ENCODE measurements around the gene STAC3. TPM values are rescaled to one million over a fixed set of nuclear protein-coding genes. Genes with fewer than 3 reads are reported as not detected.

STAC3 gene
- total RNA-seq, 2 experiments from 2014 or later, result 4.1 to 4.5 TPM

GRCh38 chr12:57216014-57216911 is 34.7 kb downstream of the STAC3 start, which contains the start of gene NXPH4:
Gene NXPH4 (plus strand): TSS chr12:57216794. CDS start chr12:57216970, 176 bp downstream.
- H3K27me3 Mint-ChIP-seq, result peaks cover 67% of the 10 kb centered on the region
- peaks cover 3% of the 10 kb centered on the region for H3K36me3 Mint-ChIP-seq (ENCODE audit: low read depth)
- H3K27ac Mint-ChIP-seq, result no peak within 1 kb of the TSS
- no peaks in the 10 kb centered on the region for H3K9me3 Mint-ChIP-seq
- H3K4me3 Mint-ChIP-seq, result peak within 1 kb of the TSS; percentile 70
- peaks cover 42% of the 10 kb centered on the region for H3K4me1 Mint-ChIP-seq
- ChIA-PET CTCF (interaction anchor here (0.7 to 8.5 kb wide), 3 partner anchors 11 to 86 kb away, joined by 3 to 253 read pairs (median 110); partner anchors contain the start of gene SHMT2), POLR2A (interaction anchor here (1.0 to 3.0 kb wide), 5 partner anchors 9 to 105 kb away, joined by 3 to 24 read pairs (median 6); partner anchors contain the start of genes SHMT2 and STAT6)
- peak; percentile 56 for DNase-seq

DNA sequence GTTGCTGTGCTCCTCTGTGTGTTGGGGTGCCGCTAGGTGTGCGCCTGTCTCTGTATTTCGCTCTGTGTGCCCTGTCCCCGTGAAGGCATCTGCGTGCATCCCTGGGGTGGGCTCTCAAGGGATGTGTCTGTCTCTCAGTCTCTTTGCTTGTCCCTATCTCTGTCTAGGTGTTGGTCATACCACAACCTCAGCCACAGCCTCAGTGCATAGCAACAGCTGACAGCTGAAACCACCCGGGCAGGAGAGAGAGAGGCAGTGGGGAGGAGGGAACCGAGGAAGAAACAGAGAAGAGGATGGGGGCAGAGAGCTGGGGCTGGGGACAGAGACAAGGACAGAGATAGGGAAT is 35.3 kb downstream of the STAC3 start:
- Mint-ChIP-seq H3K27ac (no peak overlapping the region), H3K27me3 (peaks cover 61% of the 10 kb centered on the region), H3K4me3 (peak overlapping the region; percentile 66), H3K36me3 (ENCODE audit: low read depth) (no peaks in the 10 kb centered on the region), H3K4me1 (peaks cover 39% of the 10 kb centered on the region), H3K9me3 (no peaks in the 10 kb centered on the region)
- ChIA-PET CTCF (interaction anchor here (0.7 to 8.5 kb wide), 3 partner anchors 12 to 86 kb away, joined by 3 to 253 read pairs (median 110); partner anchors contain the start of gene SHMT2), POLR2A (interaction anchor here (1.0 to 3.0 kb wide), 4 partner anchors 10 to 26 kb away, joined by 4 to 28 read pairs (median 22); partner anchors contain the start of gene SHMT2)
- DNase-seq, result peak; percentile 65

DNA sequence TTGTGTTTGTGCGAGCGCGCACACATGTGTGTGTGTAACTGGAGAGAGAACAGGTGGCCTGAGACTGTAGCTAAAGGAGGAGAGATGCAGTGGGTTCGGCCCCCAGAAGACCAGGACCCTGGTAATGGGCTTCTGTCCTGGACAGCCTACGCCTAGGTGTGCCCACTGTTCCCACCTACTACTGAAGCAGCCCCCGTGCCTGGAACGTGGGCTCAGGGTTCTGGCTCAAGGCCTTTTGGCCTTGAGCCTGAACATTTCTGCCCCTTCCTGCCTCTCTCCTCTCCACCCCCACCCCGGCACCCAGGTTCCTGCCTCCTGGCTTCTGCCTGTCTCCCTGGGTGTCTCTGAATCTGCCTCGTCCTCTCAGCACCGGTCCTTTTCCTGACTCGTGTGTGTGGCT is 35.9 kb downstream of the STAC3 start:
- no peak overlapping the region for H3K27ac Mint-ChIP-seq

DNA sequence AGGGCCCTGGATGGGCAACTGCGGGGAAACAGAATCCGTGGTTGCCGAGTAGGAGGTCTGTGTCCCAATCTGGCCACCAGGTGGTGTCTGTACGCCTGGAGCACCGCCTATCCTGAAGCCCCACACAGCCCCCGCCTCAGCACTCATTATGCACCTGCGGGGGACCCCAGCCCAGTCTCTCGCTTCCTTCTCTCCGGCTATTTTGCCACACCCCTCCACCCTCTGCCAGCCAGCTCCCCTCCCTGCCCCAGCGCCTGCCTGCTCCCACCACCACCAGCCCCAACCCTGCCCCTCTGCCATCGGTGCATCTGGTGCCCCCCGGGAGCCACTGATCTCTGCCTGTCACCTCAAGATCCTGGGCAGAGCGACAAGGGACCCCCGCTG is 36.6 kb downstream of the STAC3 start:
- H3K4me1 Mint-ChIP-seq, result peaks cover 39% of the 10 kb centered on the region
- H3K36me3 Mint-ChIP-seq (ENCODE audit: low read depth), result no peaks in the 10 kb centered on the region
- DNase-seq, result peak; percentile 74
- ChIA-PET POLR2A (interaction anchor here (1.8 to 3.0 kb wide), 4 partner anchors 15 to 102 kb away, joined by 6 to 28 read pairs (median 22); partner anchors contain the start of gene SHMT2), CTCF (interaction anchor here (0.7 to 8.5 kb wide), 15 partner anchors 9 to 263 kb away, joined by 3 to 253 read pairs (median 4); partner anchors contain the start of genes INHBE and SHMT2)
- peaks cover 53% of the 10 kb centered on the region for H3K27me3 Mint-ChIP-seq
- H3K4me3 Mint-ChIP-seq, result no peak overlapping the region
- H3K9me3 Mint-ChIP-seq, result no peaks in the 10 kb centered on the region
- H3K27ac Mint-ChIP-seq, result no peak overlapping the region

More for the DNA sequence above, 35.9 kb downstream of the STAC3 start:
- H3K9me3 Mint-ChIP-seq, result no peaks in the 10 kb centered on the region
- H3K27me3 Mint-ChIP-seq, result peaks cover 59% of the 10 kb centered on the region
- H3K4me3 Mint-ChIP-seq, result no peak overlapping the region
- H3K4me1 Mint-ChIP-seq, result peaks cover 39% of the 10 kb centered on the region
- DNase-seq, result no peak
- ChIA-PET CTCF (interaction anchor here (0.7 to 8.5 kb wide), 7 partner anchors 8 to 262 kb away, joined by 3 to 253 read pairs (median 6); partner anchors contain the start of gene SHMT2), POLR2A (interaction anchor here (1.0 to 3.0 kb wide), 5 partner anchors 10 to 103 kb away, joined by 4 to 28 read pairs (median 19); partner anchors contain the start of gene SHMT2)
- H3K36me3 Mint-ChIP-seq (ENCODE audit: low read depth), result no peaks in the 10 kb centered on the region

- ChIA-PET POLR2A (interaction anchor here (1.8 to 3.0 kb wide), 4 partner anchors 16 to 102 kb away, joined by 6 to 28 read pairs (median 22); partner anchors contain the start of gene SHMT2), CTCF (interaction anchor here (0.6 to 8.5 kb wide), 29 partner anchors 9 to 1526 kb away, joined by 3 to 253 read pairs (median 3); partner anchors contain the start of genes INHBE and SHMT2)
- no peak for DNase-seq
- H3K36me3 Mint-ChIP-seq (ENCODE audit: low read depth), result no peaks in the 10 kb centered on the region
- no peak overlapping the region for H3K27ac Mint-ChIP-seq
- no peak overlapping the region for H3K4me3 Mint-ChIP-seq
- peaks cover 39% of the 10 kb centered on the region for H3K4me1 Mint-ChIP-seq
- no peaks in the 10 kb centered on the region for H3K9me3 Mint-ChIP-seq
- peaks cover 48% of the 10 kb centered on the region for H3K27me3 Mint-ChIP-seq
Measured at GRCh38 chr12:57213763-57214397, 37.1 kb downstream of the STAC3 start.

GRCh38 chr12:57213058-57213715 is 37.8 kb downstream of the STAC3 start:
- CTCF ChIA-PET, result interaction anchor here (0.6 to 8.5 kb wide), 29 partner anchors 10 to 1525 kb away, joined by 3 to 253 read pairs (median 3); partner anchors contain the start of gene SHMT2
- no peaks in the 10 kb centered on the region for H3K36me3 Mint-ChIP-seq (ENCODE audit: low read depth)
- H3K27ac Mint-ChIP-seq, result peak overlapping the region; percentile 3
- H3K27me3 Mint-ChIP-seq, result peaks cover 41% of the 10 kb centered on the region
- no peaks in the 10 kb centered on the region for H3K9me3 Mint-ChIP-seq
- peak; percentile 87 for DNase-seq
- H3K4me1 Mint-ChIP-seq, result peaks cover 39% of the 10 kb centered on the region
- no peak overlapping the region for H3K4me3 Mint-ChIP-seq
- POLR2A ChIA-PET, result interaction anchor here (1.8 to 3.0 kb wide), 3 partner anchors 25 to 101 kb away, joined by 6 to 28 read pairs (median 24); a partner anchor contains a TSS

DNA sequence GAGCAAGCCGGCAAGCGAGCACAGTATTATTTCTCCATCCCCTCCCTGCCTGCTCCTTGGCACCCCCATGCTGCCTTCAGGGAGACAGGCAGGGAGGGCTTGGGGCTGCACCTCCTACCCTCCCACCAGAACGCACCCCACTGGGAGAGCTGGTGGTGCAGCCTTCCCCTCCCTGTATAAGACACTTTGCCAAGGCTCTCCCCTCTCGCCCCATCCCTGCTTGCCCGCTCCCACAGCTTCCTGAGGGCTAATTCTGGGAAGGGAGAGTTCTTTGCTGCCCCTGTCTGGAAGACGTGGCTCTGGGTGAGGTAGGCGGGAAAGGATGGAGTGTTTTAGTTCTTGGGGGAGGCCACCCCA is 38.3 kb downstream of the STAC3 start:
- ChIA-PET CTCF (interaction anchor here (0.7 to 8.5 kb wide), 12 partner anchors 15 to 240 kb away, joined by 3 to 253 read pairs (median 4); partner anchors contain the start of gene SHMT2), POLR2A (interaction anchor here (3.0 kb wide), 1 partner anchor 29 kb away, joined by 28 read pairs; no protein-coding TSS in a partner anchor)
- Mint-ChIP-seq H3K9me3 (no peaks in the 10 kb centered on the region), H3K4me3 (no peak overlapping the region), H3K27ac (no peak overlapping the region), H3K4me1 (peaks cover 36% of the 10 kb centered on the region), H3K36me3 (ENCODE audit: low read depth) (no peaks in the 10 kb centered on the region), H3K27me3 (peaks cover 36% of the 10 kb centered on the region)
- DNase-seq, result no peak

GRCh38 chr12:57211791-57212700 is 38.9 kb downstream of the STAC3 start:
- Mint-ChIP-seq H3K9me3 (no peaks in the 10 kb centered on the region), H3K27ac (no peak overlapping the region), H3K4me3 (no peak overlapping the region), H3K27me3 (peaks cover 30% of the 10 kb centered on the region), H3K36me3 (ENCODE audit: low read depth) (no peaks in the 10 kb centered on the region), H3K4me1 (peaks cover 30% of the 10 kb centered on the region)
- ChIA-PET POLR2A (no interaction called here), CTCF (interaction anchor here (1.0 to 8.5 kb wide), 4 partner anchors 15 to 50 kb away, joined by 3 to 253 read pairs (median 57); partner anchors contain the start of gene SHMT2)
- DNase-seq, result no peak

DNA sequence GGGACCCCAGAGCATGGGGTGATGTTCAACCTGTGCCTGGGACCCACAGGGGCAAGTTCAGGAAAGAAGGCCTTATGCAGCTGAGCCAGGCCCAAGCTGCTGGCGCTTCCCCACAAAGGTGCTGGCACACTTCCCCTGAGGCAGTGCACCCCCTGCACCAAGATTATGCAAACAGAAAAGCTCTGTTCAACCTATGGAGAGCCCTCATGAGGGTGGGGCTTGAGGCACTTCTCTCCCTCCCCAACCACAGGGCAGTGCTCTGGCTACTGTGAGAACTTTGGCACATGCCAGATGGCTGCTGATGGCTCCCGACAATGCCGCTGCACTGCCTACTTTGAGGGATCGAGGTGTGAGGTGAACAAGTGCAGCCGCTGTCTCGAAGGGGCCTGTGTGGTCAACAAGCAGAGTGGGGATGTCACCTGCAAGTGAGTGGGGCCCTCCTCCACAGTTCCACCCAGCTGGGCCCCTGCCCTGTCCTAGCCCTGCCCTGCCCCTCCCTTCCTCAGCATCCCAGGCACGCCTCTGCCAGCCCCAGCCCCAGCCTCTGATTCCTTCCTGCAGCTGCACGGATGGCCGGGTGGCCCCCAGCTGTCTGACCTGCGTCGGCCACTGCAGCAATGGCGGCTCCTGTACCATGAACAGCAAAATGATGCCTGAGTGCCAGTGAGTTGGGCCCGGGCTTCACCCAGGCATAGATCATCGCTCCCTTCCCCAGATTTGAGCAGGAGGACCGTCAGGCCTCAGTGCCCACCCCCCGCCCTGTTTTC is 39.9 kb downstream of the STAC3 start:
- H3K9me3 Mint-ChIP-seq, result no peaks in the 10 kb centered on the region
- H3K27ac Mint-ChIP-seq, result no peak overlapping the region
- CTCF ChIA-PET, result interaction anchor here (1.0 kb wide), 1 partner anchor 33 kb away, joined by 3 read pairs; no protein-coding TSS in a partner anchor
- peaks cover 29% of the 10 kb centered on the region for H3K27me3 Mint-ChIP-seq
- POLR2A ChIA-PET, result no interaction called here
- no peak overlapping the region for H3K4me3 Mint-ChIP-seq
- no peak for DNase-seq
- peaks cover 29% of the 10 kb centered on the region for H3K4me1 Mint-ChIP-seq
- H3K36me3 Mint-ChIP-seq (ENCODE audit: low read depth), result no peaks in the 10 kb centered on the region

DNA sequence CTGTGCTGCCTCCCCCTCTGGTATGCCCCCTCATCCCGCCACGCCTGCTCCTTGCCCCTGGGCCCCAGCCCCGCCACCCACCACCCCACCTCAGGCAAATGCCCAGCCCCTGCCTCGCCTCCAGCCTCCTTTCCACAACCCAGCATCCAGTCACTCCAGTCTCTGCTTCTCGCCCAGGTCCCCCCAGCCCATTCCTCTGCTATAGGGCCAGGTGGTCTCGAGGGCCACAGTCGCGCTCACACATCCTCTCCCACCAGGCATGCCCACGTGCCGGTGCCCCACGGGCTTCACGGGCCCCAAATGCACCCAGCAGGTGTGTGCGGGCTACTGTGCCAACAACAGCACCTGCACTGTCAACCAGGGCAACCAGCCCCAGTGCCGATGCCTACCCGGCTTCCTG is 40.5 kb downstream of the STAC3 start:
- Mint-ChIP-seq H3K27me3 (peaks cover 23% of the 10 kb centered on the region), H3K4me3 (no peak overlapping the region), H3K36me3 (ENCODE audit: low read depth) (no peaks in the 10 kb centered on the region), H3K9me3 (no peaks in the 10 kb centered on the region), H3K4me1 (peaks cover 22% of the 10 kb centered on the region), H3K27ac (no peak overlapping the region)
- ChIA-PET CTCF (interaction anchor here (1.0 kb wide), 1 partner anchor 34 kb away, joined by 3 read pairs; no protein-coding TSS in a partner anchor), POLR2A (no interaction called here)
- DNase-seq, result no peak

GRCh38 chr12:57209916-57210315 is 41.1 kb downstream of the STAC3 start:
- ChIA-PET POLR2A (no interaction called here), CTCF (no interaction called here)
- Mint-ChIP-seq H3K4me3 (no peak overlapping the region), H3K36me3 (ENCODE audit: low read depth) (no peaks in the 10 kb centered on the region), H3K27me3 (peaks cover 17% of the 10 kb centered on the region), H3K9me3 (no peaks in the 10 kb centered on the region), H3K4me1 (peaks cover 18% of the 10 kb centered on the region), H3K27ac (no peak overlapping the region)
- no peak for DNase-seq
